Upper lobe of right lung (tissue), 1 donor: ENCODE results near the gene LY6G6F. TPM values are rescaled to one million over a fixed set of nuclear protein-coding genes. Genes with fewer than 3 reads are reported as not detected.

Experiments used
- ATAC-seq: fragments of 200-7000 bp; cut with Tn5 transposase; one replicate; pipeline ENCODE4 v1.9.1; 2020; ENCODE audit warnings: mild to moderate bottlenecking, moderate library complexity
- DNase-seq: peaks from one replicate; pipeline ENCODE4 v3.0.0-alpha.2; 2020
- H3K27ac ChIP-seq: fragments of 200-600 bp; one replicate; pipeline ENCODE4 v1.8.0; 2022
- H3K27me3 ChIP-seq: fragments of 200-600 bp; one replicate; pipeline ENCODE4 v1.8.0; 2022; ENCODE audit warnings: mild to moderate bottlenecking
- H3K36me3 ChIP-seq: fragments of 200-600 bp; one replicate; pipeline ENCODE4 v1.8.0; 2022
- H3K4me1 ChIP-seq: fragments of 200-600 bp; one replicate; pipeline ENCODE4 v1.8.0; 2022
- H3K4me3 ChIP-seq: fragments of 200-600 bp; one replicate; pipeline ENCODE4 v1.8.0; 2022; ENCODE audit warnings: mild to moderate bottlenecking
- H3K9me3 ChIP-seq: fragments of 200-600 bp; one replicate; pipeline ENCODE4 v1.8.0; 2022
- intact Hi-C: fragments of 100-400 bp; cut with DNase I; formaldehyde crosslinking; loops from one replicate; pipeline ENCODE4 v1.11.0; 2022
- total RNA-seq: library from RNA; stranded (reverse); fragmentation: NEBNext Ultra II Directional; extraction: Animal tissue kit (Norgen Biotek cat#: 25700); gene quantifications from one replicate; pipeline ENCODE4 v1.2.1, GENCODE V29; 2021
- TF ChIP-seq, protein P1 (sequence below): fragments of 200-600 bp; IDR thresholded peaks from one replicate; pipeline ENCODE4 v1.8.0; 2022; ENCODE audit warnings: antibody characterized with exemption
- donor health status: DM: no; HTN: yes; CAD: no; lungs with severe emphysema.

Gene LY6G6F
- total RNA-seq, 1 donor from 2014 or later: not detected

DNA sequence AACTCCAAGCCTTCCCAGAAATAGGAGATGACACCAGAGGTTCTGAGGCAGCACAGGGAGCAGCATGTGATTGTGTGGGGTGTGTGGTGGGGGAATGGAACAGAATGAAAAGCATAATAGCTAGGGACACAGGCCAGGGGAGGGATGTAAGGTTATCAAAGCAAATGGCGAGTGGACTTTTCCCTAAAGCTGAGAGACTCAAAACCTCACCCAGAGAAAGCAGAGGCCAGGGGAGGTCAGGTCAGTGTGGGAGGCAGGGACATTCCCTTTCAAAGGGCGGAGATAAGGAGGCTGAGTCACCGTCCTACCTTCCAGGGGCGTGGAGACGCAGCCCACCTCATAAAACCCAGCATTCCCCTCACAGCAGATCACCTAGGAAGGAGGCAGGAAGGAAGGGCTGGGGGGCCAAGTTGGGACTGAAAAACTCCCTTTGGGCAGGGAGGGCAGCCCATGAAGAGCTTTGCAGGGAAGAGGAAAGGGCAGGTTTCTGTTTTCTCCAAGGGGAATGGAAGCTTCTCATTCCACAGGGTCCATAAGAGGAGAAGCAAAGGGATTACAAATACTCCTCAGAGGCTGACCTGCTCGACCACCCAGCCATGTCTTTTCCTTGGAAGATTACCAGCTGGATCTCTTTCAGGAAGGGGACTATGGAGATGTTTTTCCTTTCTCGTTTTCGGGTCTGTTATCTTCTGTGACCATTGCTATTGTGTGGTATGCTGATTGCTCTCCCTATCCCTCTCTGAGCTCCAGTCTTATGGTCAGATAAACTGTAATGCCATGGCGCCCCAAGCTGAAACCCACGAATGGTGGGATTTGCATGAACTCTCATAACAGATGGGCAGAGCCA lies 16.2 kb upstream of the LY6G6F start:
- H3K27me3 ChIP-seq: no peaks in the 10 kb centered on the region
- no peaks in the 10 kb centered on the region for H3K9me3 ChIP-seq
- H3K27ac ChIP-seq: no peak overlapping the region
- DNase-seq (no peak), ATAC-seq (no peak)
- H3K4me1 ChIP-seq: no peaks in the 10 kb centered on the region
- TF ChIP-seq, protein P1, sequence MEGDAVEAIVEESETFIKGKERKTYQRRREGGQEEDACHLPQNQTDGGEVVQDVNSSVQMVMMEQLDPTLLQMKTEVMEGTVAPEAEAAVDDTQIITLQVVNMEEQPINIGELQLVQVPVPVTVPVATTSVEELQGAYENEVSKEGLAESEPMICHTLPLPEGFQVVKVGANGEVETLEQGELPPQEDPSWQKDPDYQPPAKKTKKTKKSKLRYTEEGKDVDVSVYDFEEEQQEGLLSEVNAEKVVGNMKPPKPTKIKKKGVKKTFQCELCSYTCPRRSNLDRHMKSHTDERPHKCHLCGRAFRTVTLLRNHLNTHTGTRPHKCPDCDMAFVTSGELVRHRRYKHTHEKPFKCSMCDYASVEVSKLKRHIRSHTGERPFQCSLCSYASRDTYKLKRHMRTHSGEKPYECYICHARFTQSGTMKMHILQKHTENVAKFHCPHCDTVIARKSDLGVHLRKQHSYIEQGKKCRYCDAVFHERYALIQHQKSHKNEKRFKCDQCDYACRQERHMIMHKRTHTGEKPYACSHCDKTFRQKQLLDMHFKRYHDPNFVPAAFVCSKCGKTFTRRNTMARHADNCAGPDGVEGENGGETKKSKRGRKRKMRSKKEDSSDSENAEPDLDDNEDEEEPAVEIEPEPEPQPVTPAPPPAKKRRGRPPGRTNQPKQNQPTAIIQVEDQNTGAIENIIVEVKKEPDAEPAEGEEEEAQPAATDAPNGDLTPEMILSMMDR: no peak
- no peak overlapping the region for H3K4me3 ChIP-seq
- H3K36me3 ChIP-seq: peaks cover 97% of the 10 kb centered on the region
- intact Hi-C loops: loop anchor here (10.0 kb wide), 1 partner anchor 144 kb away; no protein-coding TSS in a partner anchor

DNA sequence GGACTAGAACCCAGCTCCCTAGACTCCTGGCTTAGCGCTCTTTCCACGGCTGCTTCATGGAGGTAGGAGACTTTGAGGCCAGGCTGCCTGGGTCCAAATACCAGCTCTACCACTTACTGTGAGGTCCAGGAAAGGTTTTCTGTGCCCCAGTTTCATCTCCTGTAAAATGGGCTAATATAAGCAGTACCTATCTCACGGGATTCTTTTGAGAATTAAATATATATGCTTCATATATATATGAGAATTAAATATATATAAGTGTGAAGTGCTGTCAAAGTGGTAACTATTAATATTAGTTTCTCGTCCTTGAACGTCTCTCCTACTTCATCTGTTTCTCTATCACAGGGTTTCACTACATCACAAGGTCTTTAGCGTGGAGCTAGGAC lies 15.6 kb upstream of the LY6G6F start:
- Histone ChIP-seq H3K27ac (no peak overlapping the region), H3K36me3 (peaks cover 100% of the 10 kb centered on the region), H3K4me1 (no peaks in the 10 kb centered on the region), H3K9me3 (no peaks in the 10 kb centered on the region), H3K4me3 (no peak overlapping the region), H3K27me3 (no peaks in the 10 kb centered on the region)
- TF ChIP-seq, protein P1: no peak
- intact Hi-C loops: loop anchor here (10.0 kb wide), 1 partner anchor 144 kb away; no protein-coding TSS in a partner anchor
- no peak for DNase-seq
- ATAC-seq: no peak

DNA sequence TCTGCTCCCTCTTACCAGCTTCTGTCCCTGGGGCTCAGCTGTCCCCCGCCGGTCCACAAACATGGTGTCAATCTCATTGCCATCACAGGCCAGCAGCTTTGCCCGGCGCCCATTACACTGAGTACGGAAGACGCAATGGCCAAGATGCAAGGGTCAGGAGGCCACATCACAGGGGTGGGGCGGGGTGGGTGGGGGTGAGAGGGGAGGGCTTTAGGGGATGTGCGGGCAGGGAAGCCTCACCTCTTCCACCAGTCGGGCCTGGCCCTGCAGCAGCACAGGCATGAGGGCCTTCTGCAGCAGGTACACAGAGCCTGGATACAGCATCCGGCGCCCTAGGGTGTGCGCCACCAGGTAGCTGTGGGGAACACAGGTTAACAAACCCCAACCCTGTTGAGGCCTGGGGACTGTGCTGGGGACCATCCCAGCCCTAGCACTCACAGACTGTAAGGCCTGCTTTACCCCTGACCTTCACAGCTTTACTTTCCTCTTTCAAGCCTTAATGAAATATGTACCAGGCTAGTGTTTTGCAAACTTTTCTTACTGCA lies 15.0 kb upstream of the LY6G6F start:
- TF ChIP-seq, protein P1: no peak
- no peak overlapping the region for H3K4me3 ChIP-seq
- H3K9me3 ChIP-seq: no peaks in the 10 kb centered on the region
- no peaks in the 10 kb centered on the region for H3K4me1 ChIP-seq
- no peak overlapping the region for H3K27ac ChIP-seq
- no peak for ATAC-seq
- H3K27me3 ChIP-seq: no peaks in the 10 kb centered on the region
- intact Hi-C loops: loop anchor here (10.0 kb wide), 1 partner anchor 143 kb away; no protein-coding TSS in a partner anchor
- H3K36me3 ChIP-seq: peaks cover 100% of the 10 kb centered on the region
- DNase-seq: no peak

DNA sequence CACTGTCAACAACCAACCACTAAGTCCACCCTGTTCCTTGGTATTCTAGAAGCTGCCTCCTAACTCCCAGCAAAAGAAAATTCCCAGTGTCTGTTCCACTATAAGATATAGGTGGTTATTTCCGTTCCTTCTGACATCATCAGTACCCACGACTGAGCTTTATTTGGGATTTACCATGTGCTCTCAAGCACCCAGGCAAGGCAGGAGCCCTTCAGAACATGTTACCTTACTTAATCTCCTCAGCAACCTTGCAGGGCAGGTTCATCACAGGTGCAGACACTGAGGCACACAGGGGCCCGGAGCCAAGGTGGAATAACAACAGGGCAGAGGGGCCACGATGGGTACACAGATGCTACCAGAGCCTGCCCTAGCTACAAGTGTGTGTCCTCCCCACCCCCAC lies 14.3 kb upstream of the LY6G6F start:
- ATAC-seq: no peak
- no peak overlapping the region for H3K27ac ChIP-seq
- intact Hi-C loops: loop anchor here (10.0 kb wide), 1 partner anchor 142 kb away; no protein-coding TSS in a partner anchor
- H3K36me3 ChIP-seq: peaks cover 98% of the 10 kb centered on the region
- no peak overlapping the region for H3K4me3 ChIP-seq
- H3K4me1 ChIP-seq: no peaks in the 10 kb centered on the region
- no peaks in the 10 kb centered on the region for H3K9me3 ChIP-seq
- TF ChIP-seq, protein P1: no peak
- no peaks in the 10 kb centered on the region for H3K27me3 ChIP-seq
- DNase-seq: no peak

DNA sequence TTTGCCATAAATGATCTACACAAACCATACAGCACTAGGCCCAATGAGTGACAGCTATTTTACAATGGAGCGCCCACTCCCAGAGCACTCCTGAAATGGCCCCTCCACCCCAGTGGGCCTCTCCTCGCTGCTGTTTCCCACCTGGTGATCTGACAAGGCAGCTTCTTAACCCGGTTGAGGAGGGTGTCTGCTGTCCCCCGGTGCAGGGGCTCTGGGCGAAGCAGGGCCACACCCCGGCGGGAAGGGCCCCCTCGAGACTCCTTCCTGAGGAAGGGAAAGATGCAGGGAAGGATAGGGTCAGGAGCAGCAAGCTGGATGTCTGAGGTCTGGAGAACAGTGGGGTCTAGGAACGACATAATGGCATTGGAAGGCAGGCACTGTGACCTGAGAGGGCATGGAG lies 13.8 kb upstream of the LY6G6F start:
- ATAC-seq (no peak), DNase-seq (no peak)
- intact Hi-C loops: loop anchor here (10.0 kb wide), 1 partner anchor 142 kb away; no protein-coding TSS in a partner anchor
- Histone ChIP-seq H3K36me3 (peaks cover 96% of the 10 kb centered on the region), H3K9me3 (no peaks in the 10 kb centered on the region), H3K4me1 (no peaks in the 10 kb centered on the region), H3K27ac (no peak overlapping the region), H3K4me3 (no peak overlapping the region), H3K27me3 (no peaks in the 10 kb centered on the region)
- TF ChIP-seq, protein P1: no peak
